Hematopoietic multipotent progenitor cell treated with erythropoietin and hydrocortisone succinate and interleukin-3 and kit ligand, for 17 days (in vitro differentiated cells): Measurements from ENCODE around the gene APP.
"Not testable (repeated sequence)": the region's sequence is repeated elsewhere in the genome, so short reads cannot be mapped to it uniquely, and the experiment has no call there.

Experiments used
- DNase-seq: peaks from one replicate; pipeline ENCODE4 v3.0.0-alpha.2; 2015; ENCODE audit warnings: low spot score

APP gene

DNA sequence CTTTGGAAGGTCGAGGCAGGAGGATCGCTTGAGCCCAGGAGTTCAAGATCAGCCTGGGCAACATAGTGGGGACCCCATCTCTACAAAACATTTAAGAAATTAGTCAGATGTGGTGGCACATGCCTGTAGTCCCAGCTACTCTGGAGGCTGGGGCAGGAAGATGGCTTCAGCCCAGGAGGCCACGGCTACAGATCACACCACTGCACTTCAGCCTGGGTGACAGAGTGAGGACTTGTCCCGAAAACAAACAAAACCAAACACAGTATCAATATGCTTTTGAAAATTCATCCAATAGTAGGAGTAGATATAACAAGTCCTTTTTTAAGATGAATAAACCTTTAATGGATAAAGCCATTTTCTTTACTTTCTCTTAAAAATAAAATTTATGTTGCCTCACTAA, 8.5 kb downstream of the APP start:
- DNase-seq, result no peak

DNA sequence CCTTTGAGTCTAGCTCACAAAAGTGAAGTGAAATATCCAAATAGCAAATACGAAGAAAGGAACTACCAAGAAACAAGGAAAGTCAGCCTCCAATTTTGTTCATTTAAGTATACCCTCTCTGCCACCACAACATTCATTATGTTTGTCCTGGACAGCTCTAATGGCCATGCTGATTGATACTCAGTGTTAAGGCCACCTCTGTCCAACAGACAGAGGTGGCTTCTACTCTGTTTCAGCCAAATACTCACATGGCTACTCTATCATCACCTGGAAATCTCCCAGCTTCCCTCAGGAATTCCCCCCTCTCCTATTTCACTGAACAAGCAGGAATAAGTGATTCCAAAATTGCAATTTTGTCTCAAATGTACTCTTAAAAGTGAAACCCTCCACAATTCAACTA, 10.7 kb downstream of the APP start:
- no peak for DNase-seq

DNA sequence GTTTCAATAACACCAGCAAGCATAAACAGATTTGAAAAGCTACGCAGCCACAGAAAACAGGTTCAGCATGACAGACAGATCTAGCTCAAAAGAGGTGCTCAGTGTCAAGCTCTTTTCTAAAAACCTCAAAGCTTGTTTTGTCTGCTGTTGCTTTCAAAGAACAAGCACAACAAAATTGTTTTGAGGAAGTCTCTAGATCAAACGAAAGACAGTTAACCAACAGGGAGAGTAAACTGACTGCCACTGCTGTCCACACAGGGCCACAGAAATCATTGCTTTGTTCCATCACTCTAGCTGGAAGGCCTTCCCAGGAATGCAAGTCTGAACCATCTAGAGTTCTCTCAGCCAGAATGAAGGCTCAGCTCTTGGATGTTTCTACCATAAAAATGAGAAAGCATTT, 12.8 kb downstream of the APP start:
- DNase-seq, result no peak

DNA sequence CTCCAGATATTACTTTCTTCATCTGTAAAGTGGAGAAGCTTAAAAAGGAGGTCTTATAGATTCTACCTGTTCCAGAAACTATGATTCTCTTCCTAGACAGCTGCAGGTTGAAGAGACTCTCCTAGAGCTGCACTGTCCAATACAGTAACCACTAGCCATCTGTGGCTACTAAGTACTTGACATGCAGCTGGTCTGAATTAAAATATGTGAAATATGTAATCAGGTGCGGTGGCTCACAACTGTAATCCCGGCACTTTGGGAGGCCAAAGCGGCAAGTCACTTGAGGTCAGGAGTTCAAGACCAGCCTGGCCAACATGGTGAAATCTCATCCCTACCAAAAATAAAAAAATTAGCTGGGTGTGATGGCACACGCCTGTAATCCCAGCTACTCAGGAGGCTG, 15.8 kb downstream of the APP start:
- no peak for DNase-seq

DNA sequence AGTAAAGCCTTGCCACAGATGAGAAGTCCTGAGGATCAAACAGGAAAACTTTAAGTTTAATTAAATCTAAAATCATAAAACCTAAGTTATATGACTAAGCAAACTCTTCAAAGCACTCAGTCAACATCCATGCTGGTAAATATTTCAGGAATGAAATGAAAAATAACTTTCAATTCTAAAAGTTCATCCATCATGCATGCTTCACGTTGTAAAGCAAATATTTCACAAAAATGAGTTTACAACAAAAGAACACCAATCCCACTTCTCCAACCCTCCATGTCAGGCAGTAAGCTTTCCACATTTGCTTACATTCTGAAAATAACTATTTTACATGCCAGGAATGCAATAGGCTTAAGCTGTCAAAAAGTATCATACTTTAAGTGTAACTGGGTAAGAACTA, 16.8 kb downstream of the APP start:
- DNase-seq, result no peak

DNA sequence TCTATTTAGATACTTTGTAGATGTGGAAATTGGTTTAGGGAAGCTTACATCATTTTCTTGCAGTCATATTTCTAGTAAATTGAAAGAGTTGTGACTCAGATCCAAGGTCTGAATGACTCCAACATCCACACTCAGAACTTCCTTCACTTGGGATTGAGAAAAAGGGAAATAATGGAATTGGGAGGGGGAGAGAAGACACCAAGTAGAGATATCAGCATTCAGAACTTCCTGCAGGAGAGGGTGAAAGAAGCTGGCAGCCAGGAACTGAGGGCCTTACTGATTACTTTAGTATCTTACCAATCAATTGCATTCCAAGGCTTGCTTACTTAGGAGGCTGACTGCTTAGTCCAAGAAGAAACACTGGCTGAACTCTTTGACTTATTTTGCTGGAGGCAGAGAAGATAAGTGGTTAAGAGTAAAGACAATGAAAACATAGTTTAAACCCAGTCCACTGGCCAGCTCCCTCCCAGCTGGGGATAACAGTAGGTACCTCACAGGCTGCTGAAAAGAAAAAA, 21.7 kb downstream of the APP start:
- DNase-seq, result no peak

DNA sequence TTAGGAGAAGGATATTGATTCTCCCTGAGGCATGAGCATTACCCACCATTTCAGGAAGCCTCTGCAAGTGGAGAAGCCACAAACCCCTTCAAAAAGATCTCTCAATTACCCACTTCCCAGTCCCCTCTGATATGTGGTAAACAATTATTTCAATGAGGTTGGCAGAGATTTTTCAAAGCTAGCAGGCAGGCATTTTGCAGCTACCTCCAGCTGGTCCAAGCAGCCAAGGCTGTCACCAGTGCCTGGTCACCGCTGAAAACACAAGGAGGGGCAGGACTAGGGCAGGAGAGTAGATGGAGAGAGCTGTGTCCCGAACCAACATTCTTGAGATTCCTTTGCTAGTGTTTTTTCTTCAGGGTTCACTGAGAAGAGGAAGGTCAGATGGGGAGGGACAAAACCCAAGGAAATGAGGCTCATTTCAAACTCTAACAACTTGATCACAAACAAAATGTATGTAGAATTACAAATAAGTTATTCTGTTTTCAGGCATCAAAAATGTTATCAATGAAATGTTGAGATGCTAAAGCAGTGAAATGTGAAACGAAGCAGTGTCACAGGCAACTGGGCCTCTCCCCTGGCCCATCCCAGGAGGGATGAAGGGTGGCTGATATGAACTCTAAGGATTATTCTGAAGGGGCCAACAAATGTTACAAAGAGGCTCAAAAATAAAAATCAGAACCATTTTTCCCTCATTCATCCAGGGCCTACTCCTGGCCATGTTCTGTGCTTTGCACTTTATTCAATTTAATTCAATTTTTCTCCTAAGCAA, 22.3 kb downstream of the APP start:
- DNase-seq, result no peak

DNA sequence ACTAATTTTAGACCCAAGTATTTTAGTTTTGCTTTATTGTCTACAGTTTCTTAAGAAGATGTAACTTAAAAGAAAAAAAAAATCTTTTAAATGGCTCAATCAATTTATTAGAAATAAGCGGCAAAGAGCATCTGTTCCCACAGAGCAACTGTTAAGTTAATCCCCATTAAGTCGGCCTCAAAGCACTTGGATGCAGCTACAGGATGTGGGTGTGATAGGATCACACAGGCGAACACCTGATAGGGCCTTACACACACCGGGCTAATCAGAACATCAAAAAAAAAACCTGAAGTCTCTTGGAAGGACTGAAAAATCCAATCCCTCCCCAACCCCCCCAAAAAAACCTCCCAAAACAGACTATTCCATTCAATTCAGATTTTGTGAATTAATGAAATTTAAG, 23.0 kb downstream of the APP start:
- no peak for DNase-seq

DNA sequence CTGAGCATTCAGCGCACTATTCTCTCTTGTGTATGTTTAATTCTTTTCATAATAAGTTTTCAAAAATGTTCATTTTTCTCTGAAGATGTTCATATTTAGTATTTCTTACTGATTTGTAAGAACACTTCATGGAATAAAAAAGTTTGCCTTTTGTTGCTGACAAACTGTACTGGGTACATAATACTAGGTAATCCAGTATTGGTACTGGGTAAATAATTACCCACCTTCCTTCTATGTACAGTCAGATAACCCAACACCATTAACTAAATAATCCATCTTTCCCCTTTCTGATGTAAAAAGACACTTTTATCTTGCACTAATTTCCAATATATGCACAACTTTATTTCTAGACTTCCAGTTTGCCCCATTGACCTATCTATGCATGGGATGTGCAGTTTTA, 23.9 kb downstream of the APP start:
- no peak for DNase-seq

DNA sequence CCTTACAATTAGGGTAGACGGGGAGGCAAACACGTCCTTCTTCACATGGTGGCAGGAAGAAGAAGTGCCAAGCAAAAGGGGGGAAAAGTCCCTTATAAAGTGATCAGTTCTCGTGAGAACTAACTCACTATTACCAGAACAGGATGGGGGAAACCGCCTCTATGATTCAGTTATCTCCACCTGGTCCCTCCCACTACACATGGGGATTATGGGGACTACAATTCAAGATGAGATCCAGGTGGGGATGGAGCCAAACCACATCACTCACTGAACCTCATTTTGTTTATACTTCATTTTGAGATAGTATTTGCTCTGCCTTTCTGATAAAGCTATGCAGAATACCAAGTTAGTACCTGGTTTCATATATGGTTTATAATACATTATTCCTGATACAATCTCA, 26.5 kb downstream of the APP start:
- DNase-seq, result no peak

DNA sequence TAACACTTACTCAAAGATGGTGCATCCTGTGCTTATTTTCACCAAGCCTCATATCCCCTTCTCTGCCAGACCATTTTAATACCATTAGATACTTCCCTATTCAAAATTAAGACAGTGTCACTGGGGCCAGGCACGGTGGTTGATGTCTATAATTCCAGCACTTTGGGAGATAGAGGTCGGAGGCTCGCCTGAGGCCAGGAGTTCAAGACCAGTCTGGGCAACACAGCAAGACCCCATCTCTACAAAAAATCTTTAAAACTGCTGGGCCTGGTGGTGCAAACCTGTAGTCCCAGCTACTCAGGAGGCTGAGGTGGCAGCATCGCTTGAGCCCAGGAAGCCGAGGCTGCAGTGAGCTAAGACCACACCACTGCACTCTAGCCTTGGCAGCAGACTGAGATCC, 28.2 kb downstream of the APP start:
- no peak for DNase-seq

DNA sequence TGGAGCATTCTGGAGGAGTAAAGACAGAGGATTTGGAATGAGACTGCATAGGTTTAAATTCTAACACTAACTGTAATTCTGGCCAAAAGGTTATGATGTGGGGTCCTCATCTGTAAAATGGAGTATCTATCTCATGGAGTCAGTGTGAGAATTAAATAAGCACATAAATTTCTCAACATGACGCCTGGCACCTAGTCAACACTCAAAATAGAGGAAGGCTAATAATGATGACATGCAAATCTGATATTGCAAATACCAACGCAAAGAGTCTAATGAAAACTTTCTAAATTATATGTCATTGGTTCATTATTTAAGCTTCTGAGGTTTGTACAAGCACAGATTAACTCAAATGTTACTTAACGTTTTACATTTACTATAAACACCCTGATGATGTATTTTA, 29.6 kb downstream of the APP start:
- DNase-seq, result no peak

DNA sequence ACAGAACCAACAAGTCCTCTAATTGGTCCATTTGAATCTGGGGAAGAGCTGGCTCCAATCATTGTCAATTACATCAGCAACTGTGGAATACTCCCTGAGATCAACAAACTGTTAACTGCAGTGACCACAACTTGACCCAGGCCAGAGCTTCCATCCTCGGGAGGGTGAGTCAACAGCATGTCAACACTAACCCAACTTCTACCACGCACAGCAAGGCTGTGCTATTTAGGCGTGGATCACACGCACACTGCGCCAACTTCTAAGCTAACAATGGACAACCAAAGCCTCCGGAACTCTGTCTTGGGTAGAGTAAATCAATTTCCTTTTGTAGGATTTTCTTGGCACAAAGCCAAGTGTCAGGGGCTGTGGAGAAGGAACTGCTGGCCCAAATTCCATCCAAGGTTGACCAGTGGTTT, 30.4 kb downstream of the APP start:
- no peak for DNase-seq

DNA sequence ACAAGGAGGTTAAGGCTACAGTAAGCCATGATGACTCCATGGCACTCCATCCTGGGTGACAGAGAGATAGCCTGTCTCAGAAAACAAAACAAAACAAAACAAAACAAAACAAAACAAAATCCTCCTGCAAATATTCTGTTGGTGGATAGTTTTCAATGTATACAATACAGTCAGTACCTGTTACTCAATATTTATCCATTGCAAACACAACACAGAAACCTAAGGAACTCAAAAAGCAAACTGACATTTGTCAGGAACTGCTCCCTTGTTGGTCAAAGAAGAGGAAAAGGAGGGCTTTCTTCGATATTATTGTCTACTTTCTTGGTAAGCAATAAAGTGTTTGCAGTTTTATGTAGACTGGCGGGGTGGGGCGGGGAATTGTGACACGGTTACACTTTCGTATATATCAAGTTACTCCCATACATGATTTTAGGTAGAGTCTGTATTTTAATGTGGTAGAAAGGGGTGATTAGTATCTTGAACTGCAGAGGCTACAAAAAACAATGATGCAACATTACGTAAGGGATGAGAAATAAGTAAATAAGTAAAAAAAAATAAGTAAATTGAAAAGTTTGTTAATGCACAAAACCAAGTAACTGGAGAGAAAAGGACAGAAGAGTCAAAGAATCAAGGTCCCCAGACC, 31.8 kb downstream of the APP start:
- no peak for DNase-seq

DNA sequence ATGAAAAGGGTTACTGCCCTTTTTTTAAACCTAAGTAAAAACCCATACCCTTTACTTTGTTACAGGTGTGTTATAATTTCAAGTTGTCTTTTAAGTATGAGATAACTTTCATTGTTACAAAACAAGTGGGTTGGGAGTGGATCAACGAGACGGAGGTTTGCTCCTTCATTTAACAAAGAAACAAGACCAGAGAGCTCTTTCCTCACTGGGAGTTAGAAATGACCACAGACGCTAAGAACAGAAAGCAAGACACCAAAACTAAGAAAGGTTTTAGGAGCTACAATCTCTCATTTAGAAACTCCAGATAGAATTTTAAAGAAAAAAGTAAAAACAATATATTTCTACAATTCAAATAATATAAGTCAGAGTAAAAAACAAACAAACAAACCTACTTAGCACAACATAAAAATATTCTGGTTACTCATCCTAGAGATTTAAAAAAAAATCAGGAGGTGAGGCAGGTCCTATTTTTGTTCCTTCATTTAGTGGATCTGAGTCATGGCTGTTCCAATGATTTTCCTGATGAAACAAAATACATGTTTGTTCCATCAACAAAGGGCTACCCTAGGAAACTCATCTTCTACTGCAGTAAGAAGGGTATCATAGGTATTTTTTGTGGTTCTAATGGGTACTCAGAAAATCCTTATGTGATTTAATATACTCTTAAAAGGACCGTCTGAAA, 33.0 kb downstream of the APP start:
- DNase-seq, result no peak

DNA sequence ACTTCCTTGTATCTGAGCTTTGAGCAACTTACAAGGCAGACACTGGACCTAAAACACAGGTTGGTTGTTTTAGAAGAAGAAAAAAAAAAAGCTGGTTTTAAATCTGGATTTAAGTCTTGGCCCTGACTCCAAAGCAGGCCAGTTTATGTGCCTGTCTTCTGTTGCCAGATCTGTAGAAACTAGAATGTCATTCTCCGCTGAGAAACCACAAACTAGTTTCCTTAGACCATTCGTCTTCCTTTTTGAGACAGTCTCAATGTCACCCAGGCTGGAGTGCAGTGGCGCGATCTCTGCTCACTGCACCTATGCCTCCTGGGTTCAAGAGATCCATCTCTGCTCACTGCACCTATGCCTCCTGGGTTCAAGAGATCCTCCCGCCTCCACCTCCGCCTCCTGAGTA, 33.9 kb downstream of the APP start:
- DNase-seq, result no peak

DNA sequence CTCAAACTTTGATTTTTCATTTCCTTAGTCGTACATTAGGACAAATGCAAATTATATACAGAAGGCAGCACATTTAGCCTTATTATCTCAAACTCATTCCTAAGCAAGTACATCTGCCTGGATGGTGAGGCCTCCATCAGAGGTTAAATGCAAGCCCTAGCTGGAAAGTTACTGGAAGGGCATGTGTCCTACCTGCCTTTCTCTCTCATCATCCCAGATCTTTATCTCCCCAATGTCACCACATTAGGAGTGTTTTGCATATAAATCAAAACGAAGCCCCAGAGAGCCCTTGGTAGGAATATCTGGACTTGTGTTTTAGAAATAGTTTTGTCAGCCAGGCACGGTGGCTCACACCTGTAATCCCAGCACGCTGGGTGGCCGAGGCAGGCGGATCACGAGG, 35.0 kb downstream of the APP start:
- DNase-seq, result no peak

DNA sequence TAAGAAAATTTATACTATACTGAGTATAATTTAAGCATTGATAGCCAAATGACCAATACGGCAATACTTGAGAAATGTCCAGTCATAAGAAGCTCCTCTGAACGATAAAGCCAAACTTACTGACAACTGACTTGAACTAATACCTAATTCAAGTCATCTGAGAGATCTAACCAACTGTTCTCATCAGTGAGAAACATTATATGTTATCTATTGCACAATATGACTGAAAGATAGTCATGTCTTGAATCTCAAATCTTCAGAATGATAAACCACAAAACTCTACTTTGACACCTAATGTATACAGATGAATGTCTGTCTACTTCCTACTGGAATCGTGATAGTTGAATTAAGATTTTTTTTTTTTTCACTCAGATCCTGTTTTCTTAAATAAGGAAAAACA, 39.0 kb downstream of the APP start:
- DNase-seq, result no peak

DNA sequence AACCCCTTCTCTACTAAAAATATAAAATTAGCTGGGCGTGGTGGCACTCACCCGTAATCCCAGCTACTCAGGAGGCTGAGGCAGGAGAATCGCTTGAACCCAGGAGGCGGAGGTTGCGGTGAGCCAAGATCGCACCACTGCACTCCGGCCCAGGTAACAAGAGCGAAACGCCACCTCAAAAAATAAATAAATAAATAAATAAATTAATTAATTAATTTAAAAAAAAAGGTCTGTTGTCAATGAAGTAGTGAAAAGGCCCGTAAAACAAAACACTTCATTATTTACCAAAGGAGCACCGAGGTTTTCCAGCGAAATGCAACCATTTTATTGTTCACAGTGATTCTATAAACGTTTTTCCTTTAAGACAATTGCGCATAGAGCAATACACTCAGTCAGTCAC, 39.5 kb downstream of the APP start:
- not testable (repeated sequence) for DNase-seq

DNA sequence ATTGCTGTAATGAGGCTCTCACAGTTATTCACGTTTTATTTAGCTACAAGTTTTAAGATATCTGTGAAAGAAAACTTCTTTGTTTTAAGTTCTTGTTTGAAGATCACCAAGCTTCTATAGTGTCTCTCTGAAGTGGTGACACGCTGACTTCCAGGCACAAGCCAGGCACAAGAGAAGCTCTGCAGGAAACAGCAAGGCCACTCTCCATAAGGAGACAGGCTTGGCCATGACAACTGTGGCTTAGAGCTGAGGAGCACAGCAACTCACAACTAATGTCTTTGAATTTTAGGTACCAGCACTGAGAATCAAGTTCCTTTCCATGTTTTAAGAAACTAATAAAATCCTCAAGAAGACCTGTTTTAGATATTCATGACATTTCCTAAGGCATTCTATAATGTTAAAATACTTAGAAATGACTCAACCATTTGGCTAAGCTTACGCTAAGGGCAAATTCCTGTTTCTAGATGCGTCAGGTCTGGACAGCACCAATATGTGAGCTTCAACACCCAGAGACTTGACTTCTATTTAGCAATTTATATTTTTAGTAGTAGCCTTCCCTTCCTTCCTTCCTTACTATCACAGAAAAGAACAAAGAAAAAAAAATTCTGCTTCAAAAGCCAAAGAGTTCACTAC, 40.2 kb downstream of the APP start:
- no peak for DNase-seq

DNA sequence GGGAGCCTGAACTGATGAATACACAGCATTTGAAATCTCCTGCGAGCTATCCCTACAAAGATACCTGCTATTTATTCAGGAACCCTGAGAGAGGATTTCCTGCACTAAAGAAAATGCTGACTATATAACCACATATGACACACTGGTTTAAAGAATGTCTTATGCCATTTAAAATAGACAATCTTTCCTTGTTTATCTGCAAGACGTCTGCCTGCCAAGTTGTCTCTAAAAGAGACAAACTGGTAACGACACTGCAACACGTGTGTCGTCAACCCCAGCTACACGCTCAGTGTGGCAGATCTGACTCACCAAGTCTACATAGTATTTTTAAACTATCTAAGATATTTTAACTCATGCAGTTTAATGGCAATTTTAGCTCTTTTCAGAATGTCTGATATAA, 42.7 kb downstream of the APP start:
- DNase-seq, result no peak

DNA sequence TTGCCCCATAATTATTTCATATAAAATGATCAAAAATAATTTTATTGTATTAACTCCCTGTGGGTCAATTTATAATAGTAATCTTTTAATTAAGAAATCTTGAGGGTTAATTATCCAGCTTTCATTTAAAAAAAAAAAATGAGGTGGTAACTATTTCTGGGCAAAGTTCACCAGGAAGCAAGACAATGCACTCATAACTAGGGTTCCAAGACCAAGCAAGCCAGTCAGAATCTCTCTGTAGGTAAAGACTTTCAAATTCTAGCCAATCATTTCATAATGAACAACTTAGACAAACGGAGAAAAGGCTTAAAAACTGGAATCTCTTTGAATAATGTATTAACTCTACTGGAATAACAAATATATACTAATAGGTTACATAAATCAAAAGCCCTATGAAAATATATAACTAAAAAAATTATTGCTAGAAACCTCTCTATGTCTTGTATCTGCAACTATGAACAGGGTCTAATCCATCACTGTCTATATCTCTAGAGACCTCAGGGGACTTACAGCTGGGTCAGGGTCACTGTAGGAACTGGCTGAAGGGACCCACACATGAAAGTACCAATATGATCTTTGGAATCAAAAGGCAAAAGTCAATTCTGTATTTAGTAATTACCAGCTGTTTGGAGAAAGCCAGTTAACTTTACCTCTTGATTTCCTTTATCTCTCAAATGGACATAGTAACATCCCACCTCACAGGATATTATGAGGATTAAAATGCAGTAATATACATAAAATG, 43.3 kb downstream of the APP start:
- DNase-seq, result no peak
